CD4-positive, alpha-beta T cell treated with Interleukin-1 beta for 1 hour (primary cell): Measurements from ENCODE around the gene LGALS7.
A peak's percentile ranks its signal among the peaks of the same experiment; 100 is the strongest.
"Not testable (repeated sequence)": the region's sequence is repeated elsewhere in the genome, so short reads cannot be mapped to it uniquely, and the experiment has no call there.

Experiments
- DNase-seq, 2 donors: peaks; one replicate each; pipeline ENCODE4 v3.0.0-alpha.2; 2020 to 2022

The LGALS7 gene

DNA sequence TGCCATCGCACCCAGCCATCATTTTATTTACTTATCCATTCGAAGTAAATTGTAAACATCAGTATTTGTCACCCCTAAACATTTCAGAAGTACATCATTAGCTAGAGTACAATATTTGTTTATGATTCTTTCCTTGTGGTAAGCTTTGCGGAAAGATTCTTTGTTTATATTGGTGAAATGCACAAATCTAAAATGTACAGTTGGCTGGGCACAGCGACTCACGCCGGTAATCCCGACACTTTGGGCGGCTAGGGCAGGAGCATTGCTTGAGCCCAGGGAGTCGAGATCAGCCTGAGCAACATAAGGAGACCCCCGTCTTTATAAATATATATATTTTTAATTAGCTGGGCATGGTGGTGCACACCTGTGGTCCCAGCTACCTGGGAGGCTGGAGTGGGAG, 25.8 kb upstream of the LGALS7 start:
- no peak for DNase-seq

DNA sequence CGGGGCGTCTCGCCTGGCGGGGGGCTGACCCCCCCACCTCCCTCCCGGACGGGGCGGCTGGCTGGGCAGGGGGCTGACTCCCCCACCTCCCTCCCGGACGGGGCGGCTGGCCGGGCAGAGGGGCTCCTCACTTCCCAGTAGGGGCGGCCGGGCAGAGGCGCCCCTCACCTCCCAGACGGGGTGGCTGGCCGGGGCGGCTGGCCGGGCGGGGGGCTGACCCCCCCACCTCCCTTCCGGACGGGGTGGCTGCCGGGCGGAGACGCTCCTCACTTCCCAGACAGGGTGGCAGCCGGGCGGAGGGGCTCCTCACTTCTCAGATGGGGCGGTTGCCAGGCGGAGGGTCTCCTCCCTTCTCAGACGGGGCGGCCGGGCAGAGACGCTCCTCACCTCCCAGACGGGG, 24.5 kb upstream of the LGALS7 start:
- not testable (repeated sequence) for DNase-seq

DNA sequence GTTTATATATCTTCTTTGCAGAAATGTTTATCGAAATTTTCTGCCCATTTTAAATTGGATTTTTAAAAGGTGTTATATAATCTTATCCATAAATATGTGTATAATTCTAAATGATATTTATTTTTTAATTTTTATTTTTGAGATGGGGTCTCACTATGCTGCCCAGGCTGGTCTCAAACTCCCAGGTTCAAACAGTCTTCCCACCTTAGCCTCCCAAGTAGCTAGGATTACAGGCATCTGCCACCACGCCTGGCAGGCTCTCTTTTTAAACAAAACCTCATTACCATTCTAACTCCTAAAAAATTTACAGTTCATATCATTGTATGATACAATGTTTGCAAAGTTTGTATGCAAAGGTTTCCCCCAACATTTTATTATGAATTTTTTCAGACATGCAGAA, 22.8 kb upstream of the LGALS7 start:
- no peak for DNase-seq

DNA sequence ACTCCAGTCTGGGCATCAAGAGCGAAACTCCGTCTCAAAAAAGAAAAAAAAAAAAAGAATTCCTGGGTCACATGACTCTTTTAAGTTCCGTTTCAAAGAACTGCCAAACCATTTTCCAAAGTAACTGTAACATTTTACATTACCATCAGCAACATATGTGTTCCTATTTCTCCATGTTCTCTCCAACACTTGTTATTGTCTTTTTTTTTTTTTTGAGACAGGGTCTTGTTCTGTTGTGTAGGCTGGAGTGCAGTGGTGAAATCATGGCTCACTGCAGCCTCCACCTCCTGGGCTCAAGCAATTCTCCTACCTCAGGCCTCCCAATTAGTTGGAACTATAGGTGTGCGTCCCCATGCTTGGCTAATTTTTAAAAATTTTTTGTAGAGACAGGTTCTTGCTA, 22.2 kb upstream of the LGALS7 start:
- DNase-seq = no peak

DNA sequence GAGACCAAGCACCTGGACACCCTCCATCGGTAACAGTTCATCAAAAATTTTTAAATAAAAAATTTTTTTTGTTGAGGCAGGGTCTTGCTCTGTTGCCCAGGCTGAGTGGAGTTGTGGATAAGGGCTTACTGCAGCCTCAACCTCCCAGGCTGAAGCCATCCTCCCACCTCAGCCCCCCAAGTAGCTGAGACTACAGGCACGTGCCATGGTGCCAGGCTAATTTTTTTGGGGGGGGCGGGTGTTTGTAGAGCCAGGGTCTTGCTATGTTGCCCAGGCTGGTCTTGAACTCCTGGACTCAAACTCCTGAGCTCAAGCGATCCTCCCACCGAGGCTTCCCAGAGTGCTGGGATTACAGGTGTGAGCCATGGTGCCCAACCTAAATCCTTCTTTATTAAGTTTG, 20.4 kb upstream of the LGALS7 start:
- no peak for DNase-seq

DNA sequence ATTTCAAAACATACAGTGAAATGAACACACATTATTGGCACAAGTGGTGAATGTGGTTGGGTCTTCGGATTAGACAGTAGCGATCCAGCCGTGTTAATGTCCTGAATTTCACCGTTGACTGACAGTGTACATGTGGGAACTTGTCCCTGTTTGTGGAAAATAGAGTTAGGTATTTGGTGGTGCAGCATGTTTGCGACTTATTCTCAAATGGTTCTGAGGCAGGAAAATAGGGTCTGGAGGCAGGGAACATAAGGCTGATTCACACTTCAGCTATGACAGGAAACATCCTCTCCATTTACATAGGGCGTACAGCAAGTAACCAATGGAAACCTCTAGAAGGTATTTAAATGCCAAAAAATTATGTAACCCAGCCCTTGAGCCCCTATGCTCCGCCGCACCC, 19.9 kb upstream of the LGALS7 start:
- DNase-seq = no peak

DNA sequence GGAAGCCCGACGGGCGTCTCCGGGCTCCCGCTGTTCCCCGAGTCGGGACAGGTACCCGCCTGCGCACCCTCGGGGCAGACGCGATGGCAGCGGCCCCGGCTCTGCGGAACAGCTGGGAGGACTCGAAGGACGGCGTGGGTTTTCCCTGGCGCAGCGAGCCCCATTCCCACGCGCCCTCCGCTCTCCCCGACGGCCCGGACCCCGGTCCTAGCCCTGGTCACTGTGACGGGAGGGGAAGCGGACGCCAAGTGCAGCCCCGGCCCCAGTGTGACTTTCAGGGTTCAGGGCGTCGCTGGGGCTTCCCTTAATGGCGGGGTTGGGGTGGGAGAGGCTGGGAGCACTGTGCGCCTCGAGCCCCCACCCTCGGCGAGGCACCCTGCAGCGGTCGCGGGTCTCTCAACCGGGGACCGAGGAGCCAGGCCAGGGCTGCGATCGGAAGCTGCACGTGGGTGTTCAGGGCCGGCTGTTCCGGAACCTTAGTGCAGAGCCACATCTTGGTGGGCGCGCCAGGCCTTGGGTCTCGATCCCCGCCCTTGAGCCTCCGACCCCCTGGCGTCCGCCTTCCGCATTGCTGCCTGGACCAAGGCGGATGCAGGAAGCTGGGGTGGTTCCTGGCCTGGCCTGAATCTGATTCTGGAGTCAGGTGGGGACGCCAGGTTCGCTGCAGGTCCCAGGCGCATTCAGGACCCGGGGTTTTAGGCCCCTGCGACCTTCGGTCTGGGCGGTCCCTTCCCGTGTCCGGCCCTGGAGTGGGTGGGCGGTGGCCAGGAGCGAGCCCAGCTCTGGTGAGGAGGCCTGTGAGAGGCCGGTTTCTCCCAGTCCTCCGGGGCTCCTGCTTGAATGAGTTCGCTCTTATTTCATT, 19.2 kb upstream of the LGALS7 start:
- peak; percentile 39 to 46 for DNase-seq

DNA sequence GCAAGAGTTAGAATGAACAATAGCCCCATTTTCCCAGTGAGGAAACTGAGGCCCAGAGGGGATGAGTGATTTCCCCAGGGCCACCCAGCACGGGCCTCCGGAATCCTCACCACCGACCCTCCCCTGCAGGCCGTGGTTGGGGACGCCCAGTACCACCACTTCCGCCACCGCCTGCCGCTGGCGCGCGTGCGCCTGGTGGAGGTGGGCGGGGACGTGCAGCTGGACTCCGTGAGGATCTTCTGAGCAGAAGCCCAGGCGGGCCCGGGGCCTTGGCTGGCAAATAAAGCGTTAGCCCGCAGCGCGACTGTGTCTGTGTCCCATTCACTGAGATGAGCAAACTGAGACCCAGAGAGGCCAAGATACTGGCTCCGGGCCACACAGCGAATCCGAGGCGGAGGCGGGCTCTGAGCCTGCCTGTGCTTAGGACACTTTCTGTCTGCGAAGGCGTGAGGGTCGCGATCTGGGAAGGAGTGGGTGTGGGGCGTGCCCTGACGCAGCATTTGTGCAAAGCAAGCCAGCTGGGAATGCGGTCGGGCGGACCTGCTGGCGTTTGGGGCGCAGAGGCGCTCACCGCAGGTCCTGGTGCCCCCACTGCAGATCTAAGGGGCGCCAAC, 18.2 kb upstream of the LGALS7 start:
- not testable (repeated sequence) for DNase-seq

DNA sequence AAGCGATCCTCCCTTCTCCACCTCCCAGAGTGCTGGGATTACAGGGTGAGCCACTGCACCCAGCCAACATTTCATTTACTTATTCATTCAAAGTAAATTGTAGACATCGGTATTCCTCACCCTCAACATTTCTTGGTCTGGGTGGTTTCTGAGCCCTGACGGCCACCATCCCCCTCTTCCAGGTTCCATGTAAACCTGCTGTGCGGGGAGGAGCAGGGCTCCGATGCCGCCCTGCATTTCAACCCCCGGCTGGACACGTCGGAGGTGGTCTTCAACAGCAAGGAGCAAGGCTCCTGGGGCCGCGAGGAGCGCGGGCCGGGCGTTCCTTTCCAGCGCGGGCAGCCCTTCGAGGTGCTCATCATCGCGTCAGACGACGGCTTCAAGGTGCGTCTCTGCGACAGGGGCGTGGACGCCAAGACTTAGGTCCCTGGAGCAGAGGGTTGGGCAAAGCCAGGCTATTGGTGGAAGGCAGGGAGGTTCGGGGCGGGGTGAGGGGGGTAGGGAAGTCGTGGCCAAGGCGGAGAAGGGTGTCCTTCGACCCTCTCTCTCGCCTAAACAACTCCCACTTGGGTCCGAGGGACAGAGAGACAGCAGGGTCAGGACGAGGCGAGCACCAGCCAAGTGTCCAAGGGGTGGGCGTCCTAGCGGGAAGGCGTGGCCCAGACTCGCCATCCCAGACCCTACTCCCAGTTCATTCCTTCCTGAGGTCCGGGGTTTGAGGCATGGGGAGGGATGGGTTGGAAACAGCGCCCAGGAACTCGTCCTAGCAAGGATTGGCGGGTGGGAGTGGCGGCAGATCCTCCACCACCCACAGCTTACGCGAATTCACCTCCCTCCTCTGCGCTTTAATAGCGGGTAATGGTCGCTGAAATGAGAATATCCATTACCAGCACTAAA, 17.4 kb upstream of the LGALS7 start:
- not testable (repeated sequence) for DNase-seq

DNA sequence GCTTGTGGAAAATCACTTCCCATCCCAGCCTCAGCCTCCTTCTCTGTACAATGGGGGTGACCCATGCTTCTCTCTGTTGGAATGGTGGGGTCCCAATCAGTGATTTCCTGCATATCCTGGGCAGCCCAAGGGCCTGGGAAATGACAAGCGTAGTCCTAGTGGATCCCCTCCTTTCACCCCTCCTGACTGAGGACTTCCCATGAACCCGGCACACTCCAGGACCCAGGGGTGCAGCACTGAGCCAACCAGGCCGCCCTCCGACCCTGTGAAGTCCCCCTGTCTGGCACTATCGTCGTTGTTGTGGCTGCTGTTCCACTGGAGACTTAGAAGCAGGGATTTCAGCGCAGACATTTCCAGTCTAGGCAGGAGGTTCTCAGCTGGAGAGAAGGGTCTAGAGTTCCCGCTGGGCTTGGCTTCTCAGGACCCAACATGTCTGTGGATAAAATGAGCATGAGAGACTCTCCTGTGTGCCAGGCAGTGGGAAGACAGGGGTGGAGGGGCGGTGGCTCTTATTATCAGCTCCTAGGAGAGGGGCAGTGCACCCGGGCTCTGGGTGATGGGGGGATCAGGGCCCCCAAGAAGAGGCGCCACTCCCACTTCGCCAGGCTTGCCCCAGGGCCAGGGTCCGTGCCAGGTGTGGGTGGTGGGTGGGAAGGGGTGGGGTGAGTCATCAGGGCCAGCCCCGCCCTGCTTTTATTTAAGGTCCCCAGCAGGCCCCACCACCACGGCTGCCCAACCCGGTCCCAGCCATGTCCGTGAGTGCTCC, 15.3 kb upstream of the LGALS7 start, which contains the start of gene LGALS7B:
Gene LGALS7B, plus strand, starts transcription at position 723 of the 766 bp plus-strand sequence. Its CDS starts 27 bp downstream, at position 750.
- no peak for DNase-seq

DNA sequence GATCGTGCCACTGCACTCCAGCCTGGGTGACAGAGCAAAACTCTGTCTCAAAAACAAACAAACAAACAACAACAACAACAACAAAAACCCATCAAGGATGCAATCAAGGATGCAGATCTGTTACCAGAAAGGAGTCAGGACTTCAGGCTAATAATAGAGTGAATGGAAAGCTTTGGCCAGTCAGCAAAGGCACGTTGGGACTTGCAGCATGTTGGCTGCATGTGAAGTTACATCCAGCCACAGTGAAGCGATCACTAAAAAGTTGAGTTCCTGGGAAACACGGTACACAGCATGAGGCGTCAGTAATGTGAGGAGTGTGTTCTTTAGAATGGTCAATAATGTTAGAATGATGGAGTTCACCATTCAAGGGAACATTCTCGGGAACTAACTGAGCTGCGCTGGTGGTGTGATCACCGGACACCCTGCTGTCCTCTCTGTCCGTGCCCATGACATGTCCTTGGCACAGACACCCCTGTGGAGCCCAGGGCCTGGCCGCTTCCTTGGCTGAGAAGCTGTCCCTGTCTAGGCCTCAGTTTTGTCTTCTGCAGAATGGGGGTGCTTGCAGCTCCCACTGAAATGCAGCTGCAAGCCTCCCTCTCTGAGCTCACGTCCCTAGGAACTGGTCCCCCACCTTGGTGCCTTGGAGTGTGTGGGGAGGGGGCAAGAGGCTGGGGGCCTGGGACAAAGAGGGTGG, 13.4 kb upstream of the LGALS7 start:
- DNase-seq = no peak

DNA sequence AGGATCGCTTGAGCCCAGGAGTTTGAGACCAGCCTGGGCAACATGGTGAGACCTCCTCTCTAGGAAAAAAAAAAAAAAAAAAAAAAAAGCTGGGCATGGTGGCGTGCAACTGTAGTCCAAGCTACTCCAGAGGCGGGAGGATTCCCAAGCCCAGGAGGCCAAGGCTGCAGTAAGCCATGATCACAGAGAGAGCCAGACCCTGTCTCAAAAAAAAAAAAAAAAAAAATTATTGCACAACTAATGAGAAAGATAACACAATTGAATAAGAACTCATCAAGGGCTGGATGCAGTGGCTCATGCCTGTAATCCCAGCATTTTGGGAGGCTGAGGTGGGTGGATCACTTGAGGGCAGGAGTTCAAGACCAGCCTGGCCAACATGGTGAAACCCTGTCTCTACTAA, 12.7 kb upstream of the LGALS7 start:
- not testable (repeated sequence) for DNase-seq

DNA sequence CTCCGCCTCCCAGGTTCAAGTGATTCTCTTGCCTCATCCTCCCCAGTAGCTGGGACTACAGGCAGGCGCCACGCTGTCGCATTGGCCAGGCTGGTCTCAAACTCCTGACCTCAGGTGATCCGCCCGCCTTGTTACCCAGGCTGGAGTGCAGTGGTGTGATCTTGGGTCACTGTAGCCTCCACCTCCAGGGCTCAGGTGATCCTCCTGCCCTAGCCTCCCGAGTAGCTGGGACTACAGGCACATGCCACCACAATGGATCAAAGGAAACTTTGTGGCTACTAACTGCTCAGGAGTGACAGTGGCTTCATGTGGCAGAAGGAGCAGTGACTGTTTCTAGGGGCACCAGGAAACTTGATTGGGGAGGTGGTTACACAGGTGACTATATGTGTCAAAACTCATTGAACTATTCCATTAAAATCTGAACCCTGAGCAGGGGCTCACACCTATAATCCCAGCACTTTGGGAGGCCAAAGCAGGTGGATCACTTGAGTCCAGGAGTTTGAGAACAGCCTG, 11.9 kb upstream of the LGALS7 start:
- DNase-seq = no peak

DNA sequence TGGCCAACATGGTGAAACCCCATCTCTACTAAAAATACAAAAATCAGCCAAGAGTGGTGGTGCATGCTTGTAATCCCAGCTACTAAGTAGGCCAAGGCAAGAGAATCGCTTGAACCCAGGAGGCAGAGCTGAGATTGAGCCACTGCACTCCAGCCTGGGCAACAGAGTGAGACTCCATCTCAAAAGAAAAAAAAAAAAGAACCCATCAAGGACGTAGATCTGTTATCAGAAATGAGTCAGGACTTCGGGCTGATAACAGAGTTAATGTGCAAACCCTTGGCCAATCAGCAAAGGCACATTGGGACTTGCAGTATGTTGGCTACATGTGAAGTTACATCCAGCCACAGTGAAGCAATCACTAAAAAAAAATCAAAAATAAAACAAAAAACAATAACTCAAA, 10.9 kb upstream of the LGALS7 start:
- DNase-seq = no peak

DNA sequence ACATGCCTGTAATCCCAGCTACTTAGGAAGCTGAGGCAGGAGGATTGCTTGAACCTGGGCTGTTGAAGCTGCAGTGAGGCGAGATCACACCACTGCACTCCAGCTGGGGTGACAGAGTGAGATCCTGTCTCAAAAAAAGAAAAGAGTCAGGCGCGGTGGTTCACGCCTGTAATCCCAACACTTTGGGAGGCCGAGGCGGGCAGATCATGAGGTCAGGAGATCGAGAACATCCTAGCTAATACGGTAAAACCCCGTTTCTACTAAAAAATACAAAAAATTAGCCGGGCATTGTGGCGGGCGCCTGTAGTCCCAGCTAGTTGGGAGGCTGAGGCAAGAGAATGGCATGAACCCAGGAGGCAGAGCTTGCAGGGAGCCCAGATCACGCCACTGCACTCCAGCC, 8.9 kb upstream of the LGALS7 start:
- not testable (repeated sequence) for DNase-seq

DNA sequence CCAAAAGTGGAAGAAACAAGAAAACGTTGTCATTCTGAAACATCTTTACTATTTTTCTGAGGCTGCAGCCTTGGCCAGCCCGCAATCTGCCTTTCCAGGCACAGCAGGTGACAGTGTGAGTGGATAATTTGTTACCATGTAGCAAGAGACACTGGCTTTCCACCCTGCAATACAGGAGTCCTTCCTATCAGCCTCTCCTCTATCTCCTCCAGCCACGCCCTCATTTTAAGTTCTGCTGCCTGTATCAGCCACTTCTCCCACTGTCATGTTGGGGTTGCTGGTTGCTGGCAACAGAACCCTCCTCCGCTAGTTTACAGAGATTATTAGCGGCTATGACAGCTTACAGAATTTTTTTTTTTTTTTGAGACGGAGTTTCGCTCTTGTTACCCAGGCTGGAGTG, 7.7 kb upstream of the LGALS7 start:
- no peak for DNase-seq

DNA sequence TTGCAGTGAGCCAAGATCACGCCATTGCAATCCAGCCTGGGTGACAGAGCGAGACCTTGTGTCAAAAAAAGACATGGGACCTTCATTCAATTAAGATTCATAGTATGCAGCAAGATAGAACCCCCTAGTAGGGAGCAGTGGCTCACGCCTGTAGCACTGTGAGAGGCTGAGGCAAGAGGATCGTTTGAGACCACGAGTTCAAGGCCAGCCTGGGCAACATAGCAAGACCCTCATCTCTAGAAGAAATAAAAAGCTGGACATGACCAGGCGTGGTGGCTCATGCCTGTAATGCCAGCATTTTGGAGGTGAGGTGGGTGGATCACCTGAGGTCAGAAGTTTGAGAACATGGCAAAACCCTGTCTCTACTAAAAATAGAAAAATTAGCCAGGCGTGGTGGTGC, 7.1 kb upstream of the LGALS7 start:
- DNase-seq = no peak

DNA sequence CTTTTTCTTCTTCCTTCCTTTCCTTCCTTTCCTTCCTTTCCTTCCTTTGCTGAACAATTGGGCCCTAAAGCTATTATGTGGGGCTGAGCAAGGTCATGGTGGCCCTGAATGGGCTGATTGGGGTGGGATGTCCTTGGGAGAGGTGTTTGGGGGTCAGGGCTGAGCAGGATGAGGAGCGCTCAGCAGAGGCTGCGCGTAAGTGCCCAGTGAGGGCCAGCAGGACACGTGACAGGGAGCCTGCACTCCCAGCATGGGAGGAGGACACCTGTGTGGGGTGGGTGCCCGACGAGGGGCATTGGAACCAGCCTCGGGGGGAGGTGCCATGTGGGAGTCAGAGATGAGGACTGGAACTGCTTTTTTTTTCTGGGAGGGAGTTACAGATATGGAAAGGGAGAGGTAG, 5.4 kb upstream of the LGALS7 start:
- DNase-seq = no peak

DNA sequence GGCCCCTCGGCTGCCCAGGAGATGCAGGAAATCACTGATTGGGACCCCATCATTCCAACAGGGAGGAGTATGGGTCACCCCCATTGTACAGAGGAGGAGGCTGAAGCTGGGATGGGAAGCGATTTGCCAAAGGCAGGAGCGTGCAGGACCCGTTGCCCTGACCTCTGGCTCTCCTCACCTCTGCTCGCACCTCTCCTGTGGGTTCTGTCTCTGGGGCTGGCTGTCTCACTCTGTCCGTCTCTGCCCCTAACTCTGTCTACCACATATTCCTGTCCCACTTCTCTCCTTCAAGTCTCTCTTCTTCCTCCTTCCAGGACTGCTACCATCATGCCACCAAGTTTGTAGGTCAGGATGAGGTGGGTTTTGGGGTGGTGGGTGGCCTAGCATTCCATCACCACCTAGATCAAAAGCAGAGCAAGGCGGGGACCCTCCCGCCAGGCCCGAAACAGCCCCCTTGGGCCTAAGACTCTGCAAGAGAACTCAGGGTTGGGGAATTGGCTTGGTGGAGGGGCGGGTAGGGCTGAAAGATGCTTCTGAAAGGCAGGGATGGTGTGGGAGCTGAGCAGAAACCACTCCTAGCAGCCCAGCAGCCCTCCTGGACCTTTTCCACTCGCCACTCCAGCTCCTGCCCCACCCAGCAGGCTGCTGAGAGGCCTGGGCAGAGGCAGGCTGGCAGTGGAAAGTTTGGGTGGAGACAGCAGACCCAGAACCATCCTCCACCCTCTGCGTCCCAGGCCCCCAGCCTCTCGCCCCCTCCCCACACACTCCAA, 1.0 kb upstream of the LGALS7 start:
- DNase-seq = no peak

DNA sequence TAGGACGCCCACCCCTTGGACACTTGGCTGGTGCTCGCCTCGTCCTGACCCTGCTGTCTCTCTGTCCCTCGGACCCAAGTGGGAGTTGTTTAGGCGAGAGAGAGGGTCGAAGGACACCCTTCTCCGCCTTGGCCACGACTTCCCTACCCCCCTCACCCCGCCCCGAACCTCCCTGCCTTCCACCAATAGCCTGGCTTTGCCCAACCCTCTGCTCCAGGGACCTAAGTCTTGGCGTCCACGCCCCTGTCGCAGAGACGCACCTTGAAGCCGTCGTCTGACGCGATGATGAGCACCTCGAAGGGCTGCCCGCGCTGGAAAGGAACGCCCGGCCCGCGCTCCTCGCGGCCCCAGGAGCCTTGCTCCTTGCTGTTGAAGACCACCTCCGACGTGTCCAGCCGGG, 1.7 kb downstream of the LGALS7 start:
- DNase-seq = not testable (repeated sequence)

DNA sequence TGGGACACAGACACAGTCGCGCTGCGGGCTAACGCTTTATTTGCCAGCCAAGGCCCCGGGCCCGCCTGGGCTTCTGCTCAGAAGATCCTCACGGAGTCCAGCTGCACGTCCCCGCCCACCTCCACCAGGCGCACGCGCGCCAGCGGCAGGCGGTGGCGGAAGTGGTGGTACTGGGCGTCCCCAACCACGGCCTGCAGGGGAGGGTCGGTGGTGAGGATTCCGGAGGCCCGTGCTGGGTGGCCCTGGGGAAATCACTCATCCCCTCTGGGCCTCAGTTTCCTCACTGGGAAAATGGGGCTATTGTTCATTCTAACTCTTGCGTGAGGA, 2.4 kb downstream of the LGALS7 start:
- not testable (repeated sequence) for DNase-seq
